Activated effector memory CD4-positive, alpha-beta T cell treated with anti-CD3 and anti-CD28 coated beads, Interleukin-2, amount 50 U/mL, for 16 hours (primary cell): Measurements from ENCODE around the gene SPRY4.
"Not testable (repeated sequence)": the region's sequence is repeated elsewhere in the genome, so short reads cannot be mapped to it uniquely, and the experiment has no call there.

Experiments used
- DNase-seq: peaks from one replicate; pipeline ENCODE4 v3.0.0-alpha.2; 2020

Gene SPRY4

GRCh38 chr5:142314109-142314508, 10.7 kb downstream of the SPRY4 start:
- no peak for DNase-seq

- no peak for DNase-seq
Observed at GRCh38 chr5:142313682-142314081, 11.1 kb downstream of the SPRY4 start.

DNA sequence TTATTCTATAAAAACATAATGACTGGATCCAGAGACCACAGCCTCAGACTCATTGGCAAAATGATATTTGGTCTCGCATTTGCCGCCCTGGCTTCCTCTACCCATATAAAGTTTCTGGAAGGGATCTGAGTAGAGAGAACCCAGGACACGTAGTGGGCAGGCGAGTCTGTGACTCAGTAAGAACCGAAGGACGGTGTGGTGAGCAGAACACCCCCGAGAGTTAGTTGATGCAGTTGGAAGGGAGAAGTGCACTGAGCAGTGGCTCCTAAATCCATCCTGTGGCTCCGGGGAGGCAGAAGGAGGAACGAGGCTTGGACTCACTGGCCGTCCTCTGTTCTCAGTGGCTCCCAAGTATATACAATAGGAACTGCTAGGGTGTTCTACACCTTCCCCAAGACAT, 11.5 kb downstream of the SPRY4 start:
- DNase-seq, result no peak

- no peak for DNase-seq
Observed at GRCh38 chr5:142312399-142312798, 12.4 kb downstream of the SPRY4 start.

GRCh38 chr5:142311725-142312124, 13.1 kb downstream of the SPRY4 start:
- no peak for DNase-seq

- no peak for DNase-seq
Observed at GRCh38 chr5:142310803-142311202, 14.0 kb downstream of the SPRY4 start.

DNA sequence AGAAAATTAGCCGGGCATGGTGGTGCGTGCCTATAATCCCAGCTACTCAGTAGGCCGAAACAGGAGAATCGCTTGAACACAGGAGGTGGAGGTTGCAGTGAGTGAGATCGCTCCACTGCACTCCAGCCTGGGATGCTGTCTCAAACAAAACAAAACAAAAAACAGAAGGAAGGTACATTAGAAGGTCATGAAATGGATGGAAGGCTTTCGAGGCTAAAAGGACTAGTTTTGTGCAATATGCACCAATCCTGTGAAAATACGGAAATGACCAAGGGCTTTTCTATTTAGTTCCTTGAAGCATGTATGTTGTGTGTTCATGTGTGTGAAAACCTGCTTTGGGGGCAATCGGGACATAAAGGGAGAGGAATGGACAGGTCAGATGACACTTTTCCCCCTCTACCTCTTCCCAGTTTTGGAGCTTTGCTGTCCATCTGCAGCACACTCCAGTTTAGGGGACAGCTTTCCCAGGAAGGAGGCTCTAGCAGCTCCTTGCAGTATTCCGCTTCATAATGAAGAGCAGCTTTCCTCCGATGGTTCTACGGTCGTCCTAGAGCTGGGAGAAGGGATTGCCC, 15.0 kb downstream of the SPRY4 start:
- no peak for DNase-seq

DNA sequence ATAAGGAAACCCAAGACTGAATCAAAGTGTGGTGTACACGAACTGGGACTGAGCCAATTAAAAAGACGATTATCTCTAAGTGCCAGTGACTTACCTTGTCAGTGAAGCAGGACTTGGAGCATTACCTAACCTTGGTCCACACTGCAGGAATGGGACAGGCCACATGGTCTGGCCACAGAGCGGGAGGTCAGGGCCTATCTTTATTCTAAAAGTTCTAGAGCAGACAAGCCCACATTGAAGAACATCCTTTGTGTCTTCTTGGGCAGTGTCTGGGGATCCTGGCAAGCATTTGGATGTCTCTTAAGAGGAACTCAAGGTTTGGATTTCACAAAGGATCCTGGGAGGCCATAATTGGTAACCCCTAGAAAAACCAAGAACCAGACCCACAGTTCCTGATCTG, 16.5 kb downstream of the SPRY4 start:
- no peak for DNase-seq

DNA sequence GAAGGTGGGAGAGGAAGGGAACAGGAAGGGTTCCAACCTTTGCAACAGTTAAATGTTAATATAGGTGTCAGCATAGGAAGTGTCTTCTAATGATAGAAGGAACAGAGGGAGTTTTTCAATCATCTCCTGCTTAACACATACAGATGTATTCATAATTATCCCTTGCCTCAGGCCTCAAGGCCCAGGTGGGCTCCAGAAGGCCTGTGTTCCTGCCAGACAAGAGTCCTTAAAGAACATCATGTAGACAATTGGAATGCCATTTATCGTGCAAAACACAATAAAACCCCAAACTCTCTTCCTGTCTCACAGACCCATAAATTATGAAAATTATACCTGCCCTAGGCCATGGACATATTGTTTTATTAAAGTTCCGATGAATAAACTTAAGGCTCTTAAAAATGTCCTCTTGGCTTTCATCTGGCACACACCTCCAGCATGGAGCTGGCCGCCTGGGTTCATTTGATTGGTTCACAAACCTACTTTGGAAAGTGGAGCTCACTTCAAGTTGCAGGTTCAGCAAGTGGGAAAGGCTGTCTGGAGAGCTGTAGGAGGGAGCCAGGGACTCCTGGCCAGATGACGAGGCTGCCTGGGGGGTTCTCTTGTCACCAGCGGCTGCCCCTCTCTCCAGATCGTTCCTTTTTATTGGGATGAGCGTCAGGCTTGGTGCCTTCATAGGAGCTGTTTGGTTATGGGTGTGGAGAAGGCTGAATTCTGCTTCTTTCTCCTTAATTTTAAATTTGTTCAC, 17.5 kb downstream of the SPRY4 start:
- DNase-seq, result no peak

- DNase-seq, result no peak
Observed at GRCh38 chr5:142306077-142306502, 18.7 kb downstream of the SPRY4 start.

DNA sequence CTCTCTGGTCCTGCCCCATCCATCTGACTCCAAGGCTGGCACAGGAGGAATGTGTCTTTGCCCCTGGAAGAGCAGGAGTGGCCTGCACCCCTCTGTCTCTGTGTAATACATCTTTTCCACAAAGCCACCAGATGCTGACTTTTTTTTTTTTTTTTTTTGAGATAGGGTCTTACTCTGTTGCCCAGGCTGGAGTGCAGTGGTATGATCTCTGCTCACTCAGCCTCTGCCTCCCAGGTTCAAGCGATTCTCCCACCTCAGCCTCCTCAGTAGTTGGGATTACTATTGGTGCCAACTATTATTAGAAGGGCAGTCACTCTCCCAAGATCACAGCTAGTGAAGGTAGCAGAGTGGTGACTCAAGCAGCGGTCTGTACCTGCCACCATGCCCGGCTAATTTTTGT, 19.6 kb downstream of the SPRY4 start:
- DNase-seq, result no peak

GRCh38 chr5:142304013-142304701, 20.7 kb downstream of the SPRY4 start:
- DNase-seq, result no peak

GRCh38 chr5:142303565-142303964, 21.3 kb downstream of the SPRY4 start:
- no peak for DNase-seq

DNA sequence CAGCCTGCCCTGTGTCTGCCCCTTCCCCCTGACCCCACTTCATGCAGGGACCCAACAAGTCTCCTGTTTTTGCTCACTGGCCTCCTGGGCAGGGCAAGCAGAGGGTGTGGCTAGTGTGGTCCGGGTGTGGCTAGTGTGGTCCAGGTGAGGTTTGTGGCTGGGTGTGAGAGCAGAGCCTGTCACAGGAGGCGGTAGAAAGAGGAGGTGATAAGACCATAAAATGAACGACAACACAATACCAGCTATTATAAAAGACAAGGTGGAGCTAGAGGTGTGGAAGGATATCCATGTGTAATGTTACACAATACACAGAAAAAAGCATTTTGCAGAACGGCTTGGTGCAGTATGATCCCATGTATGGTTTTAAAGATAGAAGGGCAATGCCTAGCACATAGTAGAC, 23.3 kb downstream of the SPRY4 start:
- DNase-seq, result no peak

DNA sequence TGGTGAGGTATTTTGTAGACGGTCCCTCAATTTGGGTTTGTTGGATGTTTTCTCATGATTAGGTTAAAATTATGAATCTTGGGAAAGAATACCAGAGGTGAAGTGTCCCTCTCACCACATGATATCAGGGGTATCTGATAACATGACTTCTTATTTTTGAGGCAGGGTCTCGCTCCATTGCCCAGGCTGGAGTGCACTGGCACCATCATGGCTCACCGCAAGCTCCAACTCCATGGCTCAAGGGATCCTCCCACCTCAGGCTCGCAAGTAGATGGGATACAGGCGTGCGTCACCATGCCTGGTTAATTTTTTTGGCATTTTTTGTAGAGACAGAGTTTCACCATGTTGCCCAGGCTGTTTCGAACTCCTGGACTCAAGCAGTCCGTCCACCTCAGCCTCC, 24.1 kb downstream of the SPRY4 start:
- DNase-seq, result no peak

- DNase-seq, result no peak
Observed at GRCh38 chr5:142298789-142299188, 26.0 kb downstream of the SPRY4 start.

DNA sequence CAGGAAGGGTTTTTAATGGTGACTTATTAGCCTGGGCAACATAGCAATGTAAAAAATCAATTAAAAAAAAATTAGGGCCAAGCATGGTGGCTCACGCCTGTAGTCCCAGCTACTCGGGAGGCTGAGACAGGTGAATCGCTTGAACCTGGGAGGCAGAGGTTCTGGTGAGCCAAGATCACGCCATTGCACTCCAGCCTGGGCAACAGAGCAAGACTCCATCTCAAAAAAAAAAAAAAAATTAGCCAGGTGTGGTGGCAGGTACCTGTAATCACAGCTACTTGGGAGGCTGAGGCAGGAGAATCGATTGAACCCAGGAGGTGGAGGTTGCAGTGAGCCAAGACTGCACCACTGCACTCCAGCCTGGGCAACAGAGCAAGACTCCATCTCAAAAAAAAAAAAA, 27.0 kb downstream of the SPRY4 start:
- not testable (repeated sequence) for DNase-seq

DNA sequence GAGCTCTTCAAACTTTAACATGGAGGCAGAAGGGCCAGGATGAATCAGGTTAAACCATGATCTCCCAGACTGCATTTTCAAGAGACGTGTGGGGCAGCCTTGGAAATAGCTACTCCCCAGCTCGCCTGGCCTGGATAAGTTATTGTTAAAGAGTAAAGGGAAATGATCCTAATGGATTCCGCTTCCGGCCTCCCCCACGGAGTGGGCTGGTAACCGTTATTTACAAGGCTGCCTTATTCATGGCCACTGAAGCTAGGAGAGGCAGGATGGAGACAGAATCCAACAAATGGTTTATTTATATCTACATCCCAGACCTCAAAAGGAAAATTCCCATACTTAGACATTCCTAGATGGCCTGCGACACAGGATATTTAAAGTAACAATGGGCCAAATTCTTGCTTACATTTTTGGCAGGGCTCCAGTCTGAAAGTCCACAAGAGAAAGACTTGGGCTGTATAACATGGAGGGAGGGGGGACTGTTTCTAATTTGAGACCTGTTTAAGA, 27.9 kb downstream of the SPRY4 start:
- DNase-seq, result no peak

GRCh38 chr5:142295960-142296860, 28.6 kb downstream of the SPRY4 start:
- DNase-seq, result no peak

GRCh38 chr5:142295084-142295758, 29.6 kb downstream of the SPRY4 start:
- DNase-seq, result no peak

- DNase-seq, result no peak
Observed at GRCh38 chr5:142293486-142293885, 31.3 kb downstream of the SPRY4 start.

DNA sequence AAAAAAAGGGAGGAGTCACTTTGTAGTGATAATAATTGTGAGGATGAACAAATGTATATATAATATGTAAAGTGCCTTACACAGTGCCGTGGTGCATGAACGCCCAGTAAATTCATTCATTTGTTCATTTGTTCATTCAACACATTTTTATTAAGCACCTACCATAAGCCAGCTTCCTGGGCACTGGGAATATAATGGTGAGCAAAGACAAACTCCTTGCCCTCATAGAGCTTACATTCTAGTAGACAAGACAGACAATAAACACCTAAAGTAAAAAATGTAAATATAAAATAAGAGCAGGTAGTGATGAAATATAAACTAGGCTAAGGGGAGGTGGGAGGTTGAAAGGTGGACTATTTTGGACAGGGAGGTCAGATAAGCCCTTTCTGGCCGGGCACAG, 32.0 kb downstream of the SPRY4 start:
- no peak for DNase-seq
